Measurements from ENCODE around the gene SPEG.

SPEG gene

GRCh38 chr2:219410390-219410789 is 24.3 kb upstream of the SPEG start:
- H3F3A ChIP-seq (ENCODE audit: insufficient read depth, low read length): no peaks in the 10 kb centered on the region
- H3K79me2 ChIP-seq (ENCODE audit: insufficient read depth, low read length): no peaks in the 10 kb centered on the region
- TF ChIP-seq EZH2 (IDR thresholded peaks at IDR 0.05; ENCODE audit: borderline replicate concordance, low read length) (no peak), CTCF (IDR thresholded peaks at IDR 0.05; ENCODE audit: low read length) (no peak)
- H3K4me3 ChIP-seq (ENCODE audit: low read depth, low read length, poor library complexity, severe bottlenecking): no peak overlapping the region
- no peak overlapping the region for H2AFZ ChIP-seq (ENCODE audit: low read length)
- H3K9ac ChIP-seq (ENCODE audit: low read length): no peak overlapping the region
- H4K20me1 ChIP-seq (ENCODE audit: insufficient read depth, low read length): no peaks in the 10 kb centered on the region
- no peaks in the 10 kb centered on the region; the same call in 1 of the 2 replicates for H3K36me3 ChIP-seq (ENCODE audit: insufficient read depth, low read length)
- no peaks in the 10 kb centered on the region for H3K9me2 ChIP-seq (ENCODE audit: low read depth, low read length)
- no peaks in the 10 kb centered on the region for H3K4me1 ChIP-seq (ENCODE audit: insufficient read depth, low read length, severe bottlenecking)
- H3K27me3 ChIP-seq (ENCODE audit: insufficient read depth, low read length): peaks cover 3% of the 10 kb centered on the region; the same call in 1 of the 2 replicates
- no peak overlapping the region for H3K4me2 ChIP-seq (ENCODE audit: low read length)
- no peak overlapping the region for H3K27ac ChIP-seq (ENCODE audit: low read depth, low read length, poor library complexity, severe bottlenecking)
- H3K9me3 ChIP-seq (ENCODE audit: low read length): 0 out of 2 replicates have a peak, but pooled peaks cover 2% of the 10 kb centered on the region

GRCh38 chr2:219414857-219415256 is 19.8 kb upstream of the SPEG start:
- H3K4me2 ChIP-seq (ENCODE audit: low read length): no peak overlapping the region
- H2AFZ ChIP-seq (ENCODE audit: low read length): no peak overlapping the region
- 0 out of 2 replicates have a peak, but pooled peaks cover 2% of the 10 kb centered on the region for H3K9me3 ChIP-seq (ENCODE audit: low read length)
- no peaks in the 10 kb centered on the region for H3F3A ChIP-seq (ENCODE audit: insufficient read depth, low read length)
- no peak overlapping the region for H3K9ac ChIP-seq (ENCODE audit: low read length)
- H3K4me3 ChIP-seq (ENCODE audit: low read depth, low read length, poor library complexity, severe bottlenecking): no peak overlapping the region
- TF ChIP-seq EZH2 (IDR thresholded peaks at IDR 0.05; ENCODE audit: borderline replicate concordance, low read length) (no peak), CTCF (IDR thresholded peaks at IDR 0.05; ENCODE audit: low read length) (no peak)
- no peaks in the 10 kb centered on the region for H3K4me1 ChIP-seq (ENCODE audit: insufficient read depth, low read length, severe bottlenecking)
- peaks cover 3% of the 10 kb centered on the region; the same call in 1 of the 2 replicates for H3K27me3 ChIP-seq (ENCODE audit: insufficient read depth, low read length)
- H3K79me2 ChIP-seq (ENCODE audit: insufficient read depth, low read length): no peaks in the 10 kb centered on the region
- no peaks in the 10 kb centered on the region for H4K20me1 ChIP-seq (ENCODE audit: insufficient read depth, low read length)
- no peaks in the 10 kb centered on the region; the same call in 1 of the 2 replicates for H3K36me3 ChIP-seq (ENCODE audit: insufficient read depth, low read length)
- no peak overlapping the region for H3K27ac ChIP-seq (ENCODE audit: low read depth, low read length, poor library complexity, severe bottlenecking)
- H3K9me2 ChIP-seq (ENCODE audit: low read depth, low read length): no peaks in the 10 kb centered on the region

GRCh38 chr2:219415580-219416234 is 18.9 kb upstream of the SPEG start:
- peaks cover 3% of the 10 kb centered on the region; the same call in 1 of the 2 replicates for H3K27me3 ChIP-seq (ENCODE audit: insufficient read depth, low read length)
- TF ChIP-seq CTCF (IDR thresholded peaks at IDR 0.05; ENCODE audit: low read length) (no peak), EZH2 (IDR thresholded peaks at IDR 0.05; ENCODE audit: borderline replicate concordance, low read length) (no peak)
- 0 out of 2 replicates have a peak, but pooled peaks cover 2% of the 10 kb centered on the region for H3K9me3 ChIP-seq (ENCODE audit: low read length)
- H2AFZ ChIP-seq (ENCODE audit: low read length): no peak overlapping the region
- H3K9me2 ChIP-seq (ENCODE audit: low read depth, low read length): no peaks in the 10 kb centered on the region
- H3K9ac ChIP-seq (ENCODE audit: low read length): no peak overlapping the region
- H3K36me3 ChIP-seq (ENCODE audit: insufficient read depth, low read length): no peaks in the 10 kb centered on the region; the same call in 1 of the 2 replicates
- no peaks in the 10 kb centered on the region for H3K4me1 ChIP-seq (ENCODE audit: insufficient read depth, low read length, severe bottlenecking)
- no peaks in the 10 kb centered on the region for H3F3A ChIP-seq (ENCODE audit: insufficient read depth, low read length)
- no peaks in the 10 kb centered on the region for H3K79me2 ChIP-seq (ENCODE audit: insufficient read depth, low read length)
- no peak overlapping the region for H3K4me3 ChIP-seq (ENCODE audit: low read depth, low read length, poor library complexity, severe bottlenecking)
- H3K27ac ChIP-seq (ENCODE audit: low read depth, low read length, poor library complexity, severe bottlenecking): no peak overlapping the region
- H3K4me2 ChIP-seq (ENCODE audit: low read length): no peak overlapping the region
- H4K20me1 ChIP-seq (ENCODE audit: insufficient read depth, low read length): no peaks in the 10 kb centered on the region

All from OCI-LY1 (cell line).